Smooth muscle cell of the brain vasculature (primary cell): ENCODE measurements around the gene IFIT2.
"Not testable (repeated sequence)": the region's sequence is repeated elsewhere in the genome, so short reads cannot be mapped to it uniquely, and the experiment has no call there.

Experiments used
- DNase-seq: peaks from one replicate; pipeline ENCODE4 v3.0.0-alpha.2; 2012; ENCODE audit warnings: low read depth, low spot score

Gene IFIT2

GRCh38 chr10:89280508-89280907 is 21.3 kb upstream of the IFIT2 start:
- no peak for DNase-seq

GRCh38 chr10:89281606-89282395 is 20.0 kb upstream of the IFIT2 start:
- no peak for DNase-seq

- DNase-seq = no peak
Observed at GRCh38 chr10:89283025-89283935, 18.6 kb upstream of the IFIT2 start.

- no peak for DNase-seq
Observed at GRCh38 chr10:89283936-89284475, 17.8 kb upstream of the IFIT2 start.

GRCh38 chr10:89284711-89285110 is 17.1 kb upstream of the IFIT2 start:
- not testable (repeated sequence) for DNase-seq

GRCh38 chr10:89285303-89285702 is 16.5 kb upstream of the IFIT2 start:
- not testable (repeated sequence) for DNase-seq

GRCh38 chr10:89294721-89295239 is 7.1 kb upstream of the IFIT2 start:
- DNase-seq = no peak

GRCh38 chr10:89295597-89295996 is 6.2 kb upstream of the IFIT2 start:
- no peak for DNase-seq

- DNase-seq = no peak
Observed at GRCh38 chr10:89296220-89296648, 5.6 kb upstream of the IFIT2 start.

- no peak for DNase-seq
Observed at GRCh38 chr10:89297356-89297755, 4.5 kb upstream of the IFIT2 start.

GRCh38 chr10:89297791-89298190 is 4.1 kb upstream of the IFIT2 start:
- no peak for DNase-seq

- DNase-seq = no peak
Observed at GRCh38 chr10:89299031-89299430, 2.8 kb upstream of the IFIT2 start.

- DNase-seq = no peak
Observed at GRCh38 chr10:89301232-89301631, 614 bp upstream of the IFIT2 start.

GRCh38 chr10:89302625-89303024 is 779 bp downstream of the IFIT2 start:
- no peak for DNase-seq

GRCh38 chr10:89303161-89303560 is 1.3 kb downstream of the IFIT2 start:
- DNase-seq = no peak

GRCh38 chr10:89304026-89304425 is 2.2 kb downstream of the IFIT2 start:
- no peak for DNase-seq

GRCh38 chr10:89304446-89304845 is 2.6 kb downstream of the IFIT2 start:
- no peak for DNase-seq

GRCh38 chr10:89304925-89305324 is 3.1 kb downstream of the IFIT2 start:
- DNase-seq = no peak

- DNase-seq = no peak
Observed at GRCh38 chr10:89305766-89306433, 4.1 kb downstream of the IFIT2 start.

- DNase-seq = no peak
Observed at GRCh38 chr10:89306434-89307268, 4.8 kb downstream of the IFIT2 start.

- DNase-seq = no peak
Observed at GRCh38 chr10:89307269-89307577, 5.4 kb downstream of the IFIT2 start.
